Measurements from ENCODE around the gene STK10.

DNA sequence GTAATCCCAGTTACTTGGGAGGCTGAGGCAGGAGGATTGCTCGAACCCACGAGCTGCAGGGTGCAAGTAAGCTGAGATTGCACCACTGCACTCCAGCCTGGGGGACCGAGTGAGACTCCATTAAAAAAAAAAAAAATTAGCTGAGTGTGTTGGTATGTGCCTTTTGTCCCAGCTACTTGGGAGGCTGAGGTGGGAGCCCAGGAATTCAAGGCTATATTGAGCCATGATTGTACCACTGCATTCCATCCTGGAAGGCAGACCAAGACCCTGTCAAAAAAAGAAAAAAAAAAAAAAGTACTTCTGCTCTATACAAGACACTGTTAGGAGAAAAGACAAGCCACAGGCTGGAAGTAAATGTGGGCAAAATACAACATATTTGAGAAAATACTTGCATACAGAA, 113.1 kb downstream of the STK10 start:
- TF ChIP-seq, protein P1, sequence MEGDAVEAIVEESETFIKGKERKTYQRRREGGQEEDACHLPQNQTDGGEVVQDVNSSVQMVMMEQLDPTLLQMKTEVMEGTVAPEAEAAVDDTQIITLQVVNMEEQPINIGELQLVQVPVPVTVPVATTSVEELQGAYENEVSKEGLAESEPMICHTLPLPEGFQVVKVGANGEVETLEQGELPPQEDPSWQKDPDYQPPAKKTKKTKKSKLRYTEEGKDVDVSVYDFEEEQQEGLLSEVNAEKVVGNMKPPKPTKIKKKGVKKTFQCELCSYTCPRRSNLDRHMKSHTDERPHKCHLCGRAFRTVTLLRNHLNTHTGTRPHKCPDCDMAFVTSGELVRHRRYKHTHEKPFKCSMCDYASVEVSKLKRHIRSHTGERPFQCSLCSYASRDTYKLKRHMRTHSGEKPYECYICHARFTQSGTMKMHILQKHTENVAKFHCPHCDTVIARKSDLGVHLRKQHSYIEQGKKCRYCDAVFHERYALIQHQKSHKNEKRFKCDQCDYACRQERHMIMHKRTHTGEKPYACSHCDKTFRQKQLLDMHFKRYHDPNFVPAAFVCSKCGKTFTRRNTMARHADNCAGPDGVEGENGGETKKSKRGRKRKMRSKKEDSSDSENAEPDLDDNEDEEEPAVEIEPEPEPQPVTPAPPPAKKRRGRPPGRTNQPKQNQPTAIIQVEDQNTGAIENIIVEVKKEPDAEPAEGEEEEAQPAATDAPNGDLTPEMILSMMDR (conservative IDR thresholded peaks at IDR 0.05 in 1 of 2, IDR thresholded peaks at IDR 0.05 in 1 of 2; ENCODE audit: extremely low read depth in 1 of 2, insufficient read depth in 1 of 2, low read depth in 1 of 2, low read length in 2 of 2): no peak
- no peak for TF ChIP-seq EZH2 (IDR thresholded peaks at IDR 0.05; ENCODE audit: borderline replicate concordance, low read length)
